SK-N-SH (cell line): ENCODE data around the gene PRG2. TPM values are rescaled to one million over a fixed set of nuclear protein-coding genes. Genes with fewer than 3 reads are reported as not detected.

Source experiments
- CTCF ChIA-PET: fragments of 300-600, 350-600 bp; formaldehyde crosslinking; extraction: SDS; loops from one replicate; lab custom pipeline; 2021; lab: Yijun Ruan, JAX
- POLR2A ChIA-PET: fragments of 350-600 bp; sonication (Branson Sonifier 250); formaldehyde crosslinking; extraction: SDS; loops from one replicate; lab custom pipeline; 2020; ENCODE audit warnings: antibody characterized with exemption, inconsistent platforms; lab: Yijun Ruan, JAX
- DNase-seq: peaks from one replicate; pipeline ENCODE4 v3.0.0; 2012
- H2AFZ ChIP-seq: fragments of 200-600 bp; sonication (generic); 2 replicates; pipeline ENCODE4 v1.8.1; 2016; ENCODE audit warnings: antibody characterized with exemption, mild to moderate bottlenecking, low read depth
- H3F3A ChIP-seq: fragments of 200-600 bp; sonication (generic); replicated peaks from 2 replicates; pipeline ENCODE3; 2016; ENCODE audit warnings: antibody characterized with exemption, mild to moderate bottlenecking; ENCODE audit not compliant: insufficient read depth
- H3K27ac ChIP-seq, 2 experiments: fragments of 200-500 bp in 1 of 2; fragments of 200-600 bp in 1 of 2; sonication (Bioruptor generic) in 1 of 2; sonication (generic), shearing (Covaris generic) in 1 of 2; 2 replicates each; pipeline versions ENCODE4 v1.5.1 to v1.6.1; 2014 to 2016; ENCODE audit warnings: low read depth in 2 of 2, inconsistent platforms in 1 of 2, low read length in 1 of 2, mild to moderate bottlenecking in 1 of 2, mixed read lengths in 1 of 2
- H3K27me3 ChIP-seq: fragments of 200-600 bp; sonication (generic), shearing (Covaris generic); 2 replicates; pipeline ENCODE4 v1.6.1; 2016; ENCODE audit warnings: mixed run types; ENCODE audit not compliant: insufficient read depth
- H3K36me3 ChIP-seq, 2 experiments: fragments of 200-500 bp in 1 of 2; fragments of 200-600 bp in 1 of 2; sonication (Bioruptor generic) in 1 of 2; sonication (generic) in 1 of 2; replicated peaks in 1 of 2; 2 replicates each; pipeline versions ENCODE3 to v1.5.1; 2014 to 2016; ENCODE audit warnings: low read length in 1 of 2, mild to moderate bottlenecking in 1 of 2; ENCODE audit not compliant: insufficient read depth in 2 of 2, control insufficient read depth in 1 of 2
- H3K4me1 ChIP-seq, 2 experiments: fragments of 200-500 bp in 1 of 2; fragments of 200-600 bp in 1 of 2; sonication (Bioruptor generic) in 1 of 2; sonication (generic), shearing (Covaris generic) in 1 of 2; 2 replicates each; pipeline versions ENCODE4 v1.5.1 to v1.6.1; 2014 to 2016; ENCODE audit warnings: low read depth in 1 of 2, low read length in 1 of 2, mixed run types in 1 of 2; ENCODE audit not compliant: insufficient read depth in 2 of 2, control insufficient read depth in 1 of 2
- H3K4me2 ChIP-seq: fragments of 200-600 bp; sonication (generic), shearing (Covaris generic); 2 replicates; pipeline ENCODE4 v1.6.1; 2017; ENCODE audit warnings: mixed run types
- H3K4me3 ChIP-seq, 2 experiments: fragments of 200-500 bp in 1 of 2; fragments of 200-600 bp in 1 of 2; sonication (Bioruptor generic) in 1 of 2; sonication (generic), shearing (Covaris generic) in 1 of 2; 2 replicates each; pipeline versions ENCODE4 v1.5.1 to v1.8.1; 2014 to 2016; ENCODE audit warnings: low read depth in 2 of 2, inconsistent platforms in 1 of 2, low read length in 1 of 2, mild to moderate bottlenecking in 1 of 2, mixed read lengths in 1 of 2, moderate library complexity in 1 of 2
- H3K79me2 ChIP-seq: fragments of 200-600 bp; sonication (generic); 2 replicates; pipeline ENCODE4 v1.8.1; 2017; ENCODE audit warnings: mild to moderate bottlenecking; ENCODE audit not compliant: insufficient read depth
- H3K9ac ChIP-seq: fragments of 200-600 bp; sonication (generic); 2 replicates; pipeline ENCODE4 v1.6.1; 2017; ENCODE audit warnings: mixed run types
- H3K9me2 ChIP-seq: fragments of 200-600 bp; sonication (generic); 2 replicates; pipeline ENCODE4 v1.6.1; 2017; ENCODE audit warnings: mixed run types
- H3K9me3 ChIP-seq: fragments of 200-600 bp; sonication (generic); 2 replicates; pipeline ENCODE4 v1.6.1; 2017; ENCODE audit warnings: mixed run types, mild to moderate bottlenecking, moderate library complexity
- H4K20me1 ChIP-seq: fragments of 200-600 bp; sonication (generic); 2 replicates; pipeline ENCODE4 v1.6.1; 2017; ENCODE audit warnings: mild to moderate bottlenecking, mixed run types; ENCODE audit not compliant: insufficient read depth
- CHD2 ChIP-seq: fragments of 150-350 bp; IDR thresholded peaks from 2 replicates; pipeline ENCODE4 v1.6.1; 2018; ENCODE audit warnings: low read length; ENCODE audit not compliant: partially characterized antibody
- CTCF ChIP-seq: fragments of 200-600 bp; sonication (generic); IDR thresholded peaks from 2 replicates; pipeline ENCODE4 v1.6.1; 2017; ENCODE audit warnings: antibody characterized with exemption, mild to moderate bottlenecking, moderate library complexity
- ELF1 ChIP-seq: IDR thresholded peaks from 2 replicates; pipeline ENCODE4 v1.4.0; 2012
- EP300 ChIP-seq, 2 experiments: IDR thresholded peaks; 2 replicates each; pipeline versions ENCODE4 v1.4.0 to v1.6.1; 2012; ENCODE audit warnings: borderline replicate concordance in 1 of 2, low read depth in 1 of 2, low read length in 1 of 2
- FOXJ3 ChIP-seq: sonication (generic); formaldehyde crosslinking; IDR thresholded peaks from 2 replicates; pipeline ENCODE4 v1.5.1; 2020; ENCODE audit warnings: mild to moderate bottlenecking, missing genetic modification reagents
- FOXM1 ChIP-seq: IDR thresholded peaks from 2 replicates; pipeline ENCODE4 v1.4.0; 2012; ENCODE audit warnings: low read depth, mild to moderate bottlenecking
- GABPA ChIP-seq: IDR thresholded peaks from 2 replicates; pipeline ENCODE4 v1.4.0; 2012; ENCODE audit warnings: low read depth, mild to moderate bottlenecking
- GATA2 ChIP-seq: sonication (generic); formaldehyde crosslinking; IDR thresholded peaks from 2 replicates; pipeline ENCODE4 v1.5.0; 2020; ENCODE audit warnings: mild to moderate bottlenecking, missing genetic modification reagents
- MAX ChIP-seq: IDR thresholded peaks from 2 replicates; pipeline ENCODE4 v1.4.0; 2012; ENCODE audit warnings: low read depth
- NRF1 ChIP-seq: IDR thresholded peaks from 2 replicates; pipeline ENCODE4 v1.6.1; 2012; ENCODE audit warnings: low read depth, mild to moderate bottlenecking, low read length
- POLR2AphosphoS5 ChIP-seq: IDR thresholded peaks from 2 replicates; pipeline ENCODE4 v1.6.1; 2012; ENCODE audit warnings: low read depth, low read length
- RCOR1 ChIP-seq: fragments of 150-350 bp; IDR thresholded peaks from 2 replicates; pipeline ENCODE4 v1.6.1; 2017; ENCODE audit warnings: antibody characterized with exemption, low read length
- RFX5 ChIP-seq: IDR thresholded peaks from 2 replicates; pipeline ENCODE4 v1.6.1; 2012; ENCODE audit warnings: mild to moderate bottlenecking, improper control_type of control experiment, low read length
- SIN3A ChIP-seq: IDR thresholded peaks from 2 replicates; pipeline ENCODE4 v1.6.1; 2012; ENCODE audit warnings: low read depth, mild to moderate bottlenecking, low read length, moderate library complexity, borderline replicate concordance
- SMC3 ChIP-seq: IDR thresholded peaks from 2 replicates; pipeline ENCODE4 v1.6.1; 2012; ENCODE audit warnings: low read depth, low read length, improper control_type of control experiment
- TAF1 ChIP-seq: IDR thresholded peaks from 2 replicates; pipeline ENCODE4 v1.6.1; 2012; ENCODE audit warnings: low read depth, mild to moderate bottlenecking, low read length, moderate library complexity, borderline replicate concordance
- TEAD4 ChIP-seq: IDR thresholded peaks from 2 replicates; pipeline ENCODE4 v1.4.0; 2012; ENCODE audit warnings: mild to moderate bottlenecking, borderline replicate concordance; ENCODE audit not compliant: insufficient read depth
- USF1 ChIP-seq: IDR thresholded peaks from 2 replicates; pipeline ENCODE4 v1.4.0; 2012; ENCODE audit warnings: low read depth, borderline replicate concordance
- YY1 ChIP-seq: IDR thresholded peaks from 2 replicates; pipeline ENCODE4 v1.4.0; 2012; ENCODE audit warnings: low read depth, mild to moderate bottlenecking
- WGBS: methylation state at CpG from one replicate; pipeline ENCODE4 v1.1.6; 2017; ENCODE audit warnings: low lambda C conversion rate; 5-methylcytosine and 5-hydroxymethylcytosine counted together
- polyA plus RNA-seq, 3 experiments: library from polyadenylated mRNA; depleted of rRNA; stranded (reverse); fragments of >200 nt; gene quantifications; 2 replicates each; pipeline ENCODE4 v1.2.3, GENCODE V29; 2012

Gene PRG2
- polyA plus RNA-seq, 1 of the 3 experiments (the other 2 are of a cell fraction): not detected

- WGBS: 95% methylated on average over 11 of the region's 11 CpGs
- Histone ChIP-seq H3K36me3 (no peaks in the 10 kb centered on the region), H3K27me3 (no peaks in the 10 kb centered on the region), H3F3A (no peaks in the 10 kb centered on the region), H3K4me3 (no peak overlapping the region), H3K9ac (no peak overlapping the region), H2AFZ (no peak overlapping the region), H3K4me1 (no peaks in the 10 kb centered on the region; a peak in 1 of 4 replicates), H3K27ac (no peak overlapping the region), H4K20me1 (no peaks in the 10 kb centered on the region), H3K9me3 (no peaks in the 10 kb centered on the region), H3K79me2 (no peaks in the 10 kb centered on the region), H3K4me2 (no peak overlapping the region), H3K9me2 (no peaks in the 10 kb centered on the region)
- DNase-seq: no peak
- no peak for TF ChIP-seq FOXJ3
- no peak for TF ChIP-seq CTCF
- no peak for TF ChIP-seq POLR2AphosphoS5
- no peak for TF ChIP-seq FOXM1
- TF ChIP-seq MAX: no peak
- no peak for TF ChIP-seq USF1
- TF ChIP-seq NRF1: no peak
- TF ChIP-seq TEAD4: no peak
- TF ChIP-seq TAF1: no peak
- TF ChIP-seq GATA2: no peak
- no peak for TF ChIP-seq SIN3A
- no peak for TF ChIP-seq ELF1
- POLR2A ChIA-PET: interaction anchor here (1.2 kb wide), 1 partner anchor 24 kb away, joined by 5 read pairs; no protein-coding TSS in a partner anchor
- CTCF ChIA-PET: interaction anchor here (0.9 to 1.3 kb wide), 4 partner anchors 84 to 184 kb away, joined by 3 to 4 read pairs (median 3); no protein-coding TSS in a partner anchor
Observed at GRCh38 chr11:57342702-57343101, 47.7 kb downstream of the PRG2 start.

- DNase-seq: no peak
- Histone ChIP-seq H3K9me2 (no peaks in the 10 kb centered on the region), H3K36me3 (no peaks in the 10 kb centered on the region), H3K9ac (no peak overlapping the region)
- POLR2A ChIA-PET: no interaction called here
- 68% methylated on average over 6 of the region's 6 CpGs for WGBS
- TF ChIP-seq GABPA (no peak), CTCF (no peak), EP300 (IDR thresholded peaks at IDR 0.05; ENCODE audit: borderline replicate concordance in 1 of 2, low read depth in 1 of 2, low read length in 1 of 2) (no peak), POLR2AphosphoS5 (no peak), RFX5 (no peak), CHD2 (no peak), RCOR1 (no peak), SMC3 (no peak), YY1 (no peak)
- TF ChIP-seq, all 33 proteins: peak for 0
- Histone ChIP-seq H3K4me1 (peaks cover 0 to 1% of the 10 kb centered on the region in 2 experiments; a peak in 1 of 4 replicates), H4K20me1 (no peaks in the 10 kb centered on the region), H3F3A (no peaks in the 10 kb centered on the region), H3K4me2 (no peak overlapping the region), H3K27ac (no peak overlapping the region), H3K9me3 (no peaks in the 10 kb centered on the region), H3K27me3 (no peaks in the 10 kb centered on the region), H2AFZ (no peak overlapping the region), H3K79me2 (no peaks in the 10 kb centered on the region), H3K4me3 (no peak overlapping the region)
- CTCF ChIA-PET: interaction anchor here (1.3 kb wide), 1 partner anchor 185 kb away, joined by 3 read pairs; no protein-coding TSS in a partner anchor
Observed at GRCh38 chr11:57341250-57341808, 49.1 kb downstream of the PRG2 start.
